ENCODE data around the gene SNAP25.

SNAP25 gene

DNA sequence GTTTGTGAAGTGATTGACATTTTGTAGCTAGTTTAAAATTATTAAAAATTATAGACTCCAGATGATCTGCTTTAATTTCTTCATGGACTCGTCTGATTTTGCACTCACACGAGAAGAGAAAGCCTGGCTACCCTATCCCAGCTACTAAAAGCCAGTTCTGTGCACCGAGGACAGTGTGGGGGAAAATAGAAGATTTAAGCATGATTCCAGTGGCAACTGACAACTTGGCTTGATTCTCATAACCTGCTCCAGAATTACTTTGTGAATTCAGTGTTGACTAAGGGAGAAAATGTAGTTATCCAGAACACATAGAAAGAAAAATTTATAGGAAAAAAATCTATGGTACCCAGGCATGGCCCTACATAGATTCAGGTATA is 88.7 kb downstream of the SNAP25 start:
- DNase-seq = no peak

DNA sequence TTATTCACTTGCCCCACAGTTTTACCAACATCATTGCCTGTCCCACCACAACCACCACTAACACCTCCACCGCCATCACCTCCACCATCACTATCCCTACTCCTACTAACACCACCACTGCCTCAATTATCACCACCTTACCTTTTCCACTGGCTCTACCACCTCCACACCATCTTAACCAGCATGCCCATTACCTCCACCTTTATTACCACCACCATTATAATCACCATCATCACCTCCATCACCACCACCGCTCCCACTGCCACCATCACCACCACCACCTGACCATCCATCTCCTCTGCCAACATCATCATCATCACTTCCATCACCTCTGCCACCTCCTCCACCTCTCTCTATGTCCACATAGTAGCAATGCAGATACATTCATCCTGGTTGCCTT is 90.0 kb downstream of the SNAP25 start:
- no peak for DNase-seq

DNA sequence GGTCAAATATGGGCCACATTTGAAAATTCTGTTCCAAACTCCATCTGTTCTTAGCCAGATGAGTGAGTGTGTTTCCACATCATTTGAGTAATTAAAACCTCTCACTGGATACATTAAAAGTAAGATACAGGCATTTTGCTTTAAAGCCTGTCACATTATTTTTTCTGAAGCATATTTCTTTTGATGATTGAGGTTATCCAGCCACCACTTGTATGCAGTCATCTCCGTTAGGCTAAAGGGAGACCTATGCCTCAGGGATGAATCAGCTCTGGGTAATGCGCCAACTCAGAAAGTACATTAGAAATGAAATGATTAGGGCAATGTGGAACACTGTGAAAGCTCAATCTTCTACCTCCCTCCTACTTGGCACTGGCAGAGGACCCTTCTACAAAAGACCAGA is 90.7 kb downstream of the SNAP25 start:
- peak; percentile 52 for DNase-seq

- no peak for DNase-seq
Measured at GRCh38 chr20:10312111-10312510, 93.5 kb downstream of the SNAP25 start.

DNA sequence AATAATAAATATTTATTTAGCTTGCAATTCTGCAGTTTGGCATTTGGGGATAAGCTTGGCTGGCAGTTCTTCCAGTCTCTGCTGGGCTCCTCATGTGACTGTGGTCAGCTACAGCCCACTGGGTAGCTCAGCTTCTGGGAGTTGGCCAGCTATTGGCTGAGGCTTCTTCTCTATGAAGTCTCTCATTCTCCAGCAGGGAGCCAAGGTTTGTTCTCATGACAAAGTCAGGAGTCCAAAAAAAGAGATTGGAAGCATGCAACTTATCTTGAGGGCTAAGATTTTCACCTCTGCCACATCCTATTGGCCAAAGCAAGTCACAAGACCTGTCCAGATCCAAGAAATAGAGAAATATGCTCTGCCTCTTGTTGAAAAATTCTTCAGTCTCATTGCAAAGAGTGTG is 94.6 kb downstream of the SNAP25 start:
- DNase-seq = no peak

GRCh38 chr20:10313701-10314100 is 95.1 kb downstream of the SNAP25 start:
- DNase-seq = no peak

GRCh38 chr20:10314198-10314597 is 95.6 kb downstream of the SNAP25 start:
- DNase-seq = no peak

DNA sequence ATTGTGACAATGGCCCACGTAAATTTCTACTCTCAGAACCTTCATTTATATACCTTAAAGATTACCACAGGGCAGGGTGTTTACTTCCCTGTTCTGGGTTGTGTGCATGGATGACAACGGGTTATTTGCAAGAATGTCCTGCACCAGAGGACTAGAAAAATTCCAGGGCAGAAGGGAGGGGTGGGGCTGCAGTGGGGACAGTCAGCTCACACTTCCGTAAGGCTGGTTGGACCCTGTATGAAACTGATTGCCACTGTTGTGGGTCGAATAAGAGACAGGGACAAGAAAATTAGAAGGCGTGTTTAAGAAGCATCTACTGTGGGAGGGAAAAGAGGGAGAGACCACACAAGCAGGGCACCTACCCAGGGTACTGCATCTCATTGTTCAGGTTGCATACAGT is 96.5 kb downstream of the SNAP25 start:
- no peak for DNase-seq

GRCh38 chr20:10316582-10316981 is 98.0 kb downstream of the SNAP25 start:
- no peak for DNase-seq

DNA sequence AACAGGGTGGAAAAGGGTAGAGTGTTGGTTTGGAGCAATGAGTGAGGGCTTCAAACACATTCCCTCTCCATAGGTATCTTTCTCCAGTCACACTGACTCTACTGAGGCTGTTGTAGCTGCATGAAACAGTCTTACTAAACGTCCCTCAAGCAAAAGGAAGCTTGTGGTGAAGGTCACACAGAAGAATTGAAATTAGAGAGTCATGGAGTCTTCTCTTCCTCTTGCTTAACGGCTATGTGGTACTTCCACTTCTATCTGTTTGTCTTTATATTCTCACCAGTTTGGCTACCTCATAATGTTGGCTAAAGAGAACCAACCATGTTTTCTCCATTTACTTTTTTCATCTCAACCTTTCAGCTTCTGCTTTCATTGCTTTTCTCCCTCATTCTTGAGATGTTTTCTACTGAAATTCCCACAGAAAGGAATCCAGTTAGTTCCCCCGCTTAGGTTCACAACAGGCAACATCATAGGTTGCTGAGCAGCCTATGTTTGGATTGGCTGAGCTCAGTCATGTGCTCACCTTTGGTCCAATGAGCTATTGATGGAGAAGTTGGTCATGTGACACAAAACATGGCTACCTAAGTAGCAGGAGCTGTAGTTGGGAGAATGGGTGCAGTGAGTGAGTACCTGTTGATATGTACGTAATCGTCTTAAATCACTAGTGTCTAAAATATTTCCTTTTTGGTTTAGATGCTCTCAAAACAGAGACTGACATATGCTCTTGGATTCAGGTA is 99.8 kb downstream of the SNAP25 start:
- peak; percentile 8 for DNase-seq

DNA sequence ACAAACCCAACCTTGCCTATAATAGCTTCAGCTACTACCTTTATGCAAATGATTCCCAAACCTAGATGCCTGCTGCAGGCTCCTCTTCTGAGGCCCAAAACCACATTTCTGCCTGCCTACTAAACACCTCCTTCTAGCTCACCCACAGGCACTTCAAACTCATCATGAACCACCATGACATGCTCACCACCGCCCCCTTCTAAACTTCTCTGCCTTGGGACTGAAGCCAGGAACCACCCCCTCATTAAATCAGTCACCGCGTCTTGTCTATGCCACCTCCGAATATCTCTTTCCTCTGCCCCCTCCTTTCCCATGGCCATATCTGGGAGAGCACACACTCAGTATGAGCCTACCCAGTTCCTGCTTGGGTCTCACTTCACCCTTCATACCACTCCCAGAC is 101.2 kb downstream of the SNAP25 start:
- no peak for DNase-seq

GRCh38 chr20:10321138-10321717 is 102.6 kb downstream of the SNAP25 start:
- DNase-seq = no peak

GRCh38 chr20:10322073-10323012 is 103.7 kb downstream of the SNAP25 start:
- no peak for DNase-seq

DNA sequence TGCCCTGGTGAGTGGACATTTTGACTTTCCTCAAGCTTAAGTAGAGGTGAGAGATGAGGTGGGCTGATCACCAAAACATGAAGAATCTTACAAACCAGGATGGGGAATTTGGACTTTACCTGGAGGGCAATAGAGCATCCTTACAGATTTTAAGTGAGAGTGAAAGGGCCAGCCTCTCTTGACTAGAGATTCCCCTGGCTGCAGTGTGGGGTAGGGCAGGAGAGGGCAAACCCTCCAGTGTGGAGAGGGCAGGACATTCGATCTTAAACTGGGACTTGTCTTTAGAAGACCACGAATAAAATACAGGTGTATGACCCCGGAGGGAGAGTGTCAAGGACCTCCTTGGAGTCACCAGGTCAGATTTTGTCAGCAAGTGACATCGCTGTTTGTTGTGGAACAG is 105.1 kb downstream of the SNAP25 start:
- DNase-seq = no peak

DNA sequence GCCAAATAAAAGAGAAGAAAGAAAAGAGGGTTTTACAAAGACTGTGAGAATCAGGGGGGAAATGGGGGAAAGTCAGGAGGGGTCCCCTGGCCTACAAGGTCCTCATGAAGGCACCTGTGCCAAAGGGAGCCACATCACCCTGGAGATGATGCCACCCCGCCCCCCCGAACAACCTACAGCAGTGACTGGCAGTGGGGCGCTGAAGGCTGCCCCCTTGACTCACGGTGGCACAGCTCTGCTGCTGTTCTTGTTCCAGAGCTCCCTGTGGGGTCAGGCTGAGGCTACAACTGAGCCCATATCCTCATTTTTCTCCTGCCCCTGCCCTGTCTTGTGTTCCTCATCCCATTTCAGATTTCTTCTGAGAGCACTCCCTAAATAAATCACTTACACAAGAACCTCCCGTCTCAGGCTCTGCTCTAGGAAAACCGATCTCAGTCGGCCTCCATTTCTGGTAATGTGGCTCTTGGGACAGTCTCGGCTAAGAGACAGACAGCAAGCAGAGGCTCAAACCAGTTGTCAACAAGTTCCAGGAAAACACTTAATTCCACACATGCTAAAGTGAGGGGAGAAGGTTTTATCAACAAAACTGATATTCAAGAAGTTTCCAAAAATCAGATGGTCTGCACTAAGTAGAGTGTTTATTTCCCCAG is 105.7 kb downstream of the SNAP25 start:
- no peak for DNase-seq

DNA sequence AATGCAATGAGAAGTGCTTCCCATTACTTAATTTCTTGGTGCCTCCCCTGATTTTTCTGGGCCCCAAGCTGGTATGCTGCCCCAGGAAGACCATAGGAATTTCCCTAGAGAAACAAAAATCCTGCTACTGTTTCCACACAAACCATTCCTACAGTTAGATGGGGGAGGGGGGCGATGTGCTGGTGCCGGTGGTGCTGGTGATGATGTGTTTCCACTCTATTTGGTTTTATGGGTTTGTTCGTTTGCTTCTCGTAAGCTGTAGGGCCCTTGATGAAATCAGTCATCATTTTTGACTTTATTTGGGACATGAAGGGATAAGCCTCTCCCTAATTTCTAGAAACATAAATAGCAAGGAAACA is 110.2 kb downstream of the SNAP25 start:
- DNase-seq = peak; percentile 24

GRCh38 chr20:10329387-10330005 is 110.9 kb downstream of the SNAP25 start:
- DNase-seq = peak; percentile 90

GRCh38 chr20:10330071-10330470 is 111.4 kb downstream of the SNAP25 start:
- DNase-seq = no peak

GRCh38 chr20:10332656-10333415 is 114.2 kb downstream of the SNAP25 start:
- peak; percentile 90 for DNase-seq

- DNase-seq = peak; percentile 16
Measured at GRCh38 chr20:10336959-10337729, 118.5 kb downstream of the SNAP25 start.

Measured in NCI-H2171 (cell line).